Endothelial cell of umbilical vein (primary cell): ENCODE results near the gene DNHD1. TPM values are rescaled to one million over a fixed set of nuclear protein-coding genes. Genes with fewer than 3 reads are reported as not detected.

ENCODE experiments used
- BruUV-seq: library from RNA; stranded (reverse); fragments of 400-500 nt; replicated peaks from 2 replicates; lab custom pipeline; 2021; lab: Mats Ljungman, UMichigan
- CTCF ChIA-PET: fragments of 300-600, 350-600 bp; sonication (Branson Sonifier 250); formaldehyde crosslinking; loops from one replicate; lab custom pipeline; 2021; ENCODE audit warnings: antibody characterized with exemption, inconsistent platforms; lab: Charles Lee
- POLR2A ChIA-PET: fragments of 300-600, 350-600 bp; sonication (Branson Sonifier 250); formaldehyde crosslinking; loops from one replicate; lab custom pipeline; 2021; ENCODE audit warnings: antibody characterized with exemption, inconsistent platforms; lab: Charles Lee
- DNase-seq: peaks from one replicate; pipeline ENCODE4 v3.0.0-alpha.2; 2011; ENCODE audit warnings: low read depth, low spot score
- FAIRE-seq: peaks from 2 replicates; lab custom pipeline; 2011; peaks lifted over from hg19 to GRCh38; lab: Jason Lieb, UNC
- H2AFZ ChIP-seq: 2 replicates; pipeline ENCODE4 v1.6.0; 2012; ENCODE audit warnings: low read depth, low read length, control low read depth, inconsistent platforms
- H3K27ac ChIP-seq: 2 replicates; pipeline ENCODE4 v1.5.1; 2011; ENCODE audit warnings: low read depth, mild to moderate bottlenecking, control low read depth, low read length, moderate library complexity; ENCODE audit not compliant: insufficient read depth
- H3K27me3 ChIP-seq, 2 experiments: 2 replicates each; pipeline versions ENCODE4 v1.6.0 to v1.6.1; 2011; ENCODE audit warnings: low read length in 2 of 2, mixed read lengths in 1 of 2; ENCODE audit not compliant: control insufficient read depth in 2 of 2, insufficient read depth in 2 of 2
- H3K36me3 ChIP-seq, 2 experiments: 2 replicates in 1 of 2; 3 replicates in 1 of 2; pipeline ENCODE4 v1.5.1; 2011; ENCODE audit warnings: low read length in 2 of 2, mild to moderate bottlenecking in 1 of 2, moderate library complexity in 1 of 2; ENCODE audit not compliant: control insufficient read depth in 2 of 2, insufficient read depth in 2 of 2; ENCODE audit errors: extremely low read depth in 1 of 2
- H3K4me1 ChIP-seq: 3 replicates; pipeline ENCODE4 v1.5.1; 2011; ENCODE audit warnings: mild to moderate bottlenecking, low read length; ENCODE audit not compliant: control insufficient read depth, insufficient read depth; ENCODE audit errors: extremely low read depth
- H3K4me2 ChIP-seq: 2 replicates; pipeline ENCODE4 v1.6.1; 2011; ENCODE audit warnings: low read length, control low read depth, mixed read lengths; ENCODE audit not compliant: insufficient read depth
- H3K4me3 ChIP-seq, 3 experiments: fragments of 200-600 bp in 1 of 3; sonication (generic), shearing (Covaris generic) in 1 of 3; replicated peaks in 1 of 3; 2 replicates each; pipeline ENCODE4 v1.5.1; 2011 to 2016; ENCODE audit warnings: control low read depth in 3 of 3, low read length in 3 of 3, mild to moderate bottlenecking in 2 of 3, inconsistent platforms in 1 of 3, low read depth in 1 of 3, moderate library complexity in 1 of 3; ENCODE audit not compliant: insufficient read depth in 1 of 3
- H3K79me2 ChIP-seq: 2 replicates; pipeline ENCODE4 v1.6.0; 2012; ENCODE audit warnings: low read length, inconsistent platforms; ENCODE audit not compliant: control insufficient read depth, insufficient read depth
- H3K9ac ChIP-seq: replicated peaks from 2 replicates; pipeline ENCODE3; 2011; ENCODE audit warnings: low read length, control low read depth; ENCODE audit not compliant: insufficient read depth; ENCODE audit errors: extremely low read depth
- H3K9me1 ChIP-seq: replicated peaks from 3 replicates; pipeline ENCODE4 v1.6.0; 2011; ENCODE audit warnings: mild to moderate bottlenecking, low read length; ENCODE audit not compliant: control insufficient read depth, insufficient read depth; ENCODE audit errors: extremely low read depth
- H3K9me3 ChIP-seq: replicated peaks from 2 replicates; pipeline ENCODE4 v1.5.1; 2012; ENCODE audit warnings: low read length, inconsistent platforms; ENCODE audit not compliant: control insufficient read depth, insufficient read depth
- H4K20me1 ChIP-seq: replicated peaks from 2 replicates; pipeline ENCODE3; 2011; ENCODE audit warnings: mild to moderate bottlenecking, low read length; ENCODE audit not compliant: control insufficient read depth, insufficient read depth; ENCODE audit errors: extremely low read depth
- CTCF ChIP-seq, 2 donors: IDR thresholded peaks; 1 replicate in 1 of 2; 2 replicates in 1 of 2; pipeline ENCODE4 v1.5.1; 2011; ENCODE audit warnings: low read length in 2 of 2, mild to moderate bottlenecking in 2 of 2, moderate library complexity in 2 of 2, control low read depth in 1 of 2, inconsistent platforms in 1 of 2, low read depth in 1 of 2; ENCODE audit not compliant: insufficient read depth in 1 of 2; ENCODE audit errors: extremely low read depth in 1 of 2
- EZH2 ChIP-seq: IDR thresholded peaks from 2 replicates; pipeline ENCODE4 v1.6.1; 2012; ENCODE audit warnings: borderline replicate concordance, low read depth, mild to moderate bottlenecking, moderate library complexity, low read length, inconsistent platforms; ENCODE audit not compliant: severe bottlenecking
- FOS ChIP-seq: IDR thresholded peaks from 2 replicates; pipeline ENCODE4 v1.6.1; 2011; ENCODE audit warnings: mild to moderate bottlenecking, low read length, moderate library complexity, borderline replicate concordance; ENCODE audit not compliant: insufficient read depth
- GATA2 ChIP-seq: IDR thresholded peaks from 2 replicates; pipeline ENCODE4 v1.7.0; 2011; ENCODE audit warnings: low read depth, mild to moderate bottlenecking, moderate library complexity, mixed read lengths, low read length; ENCODE audit not compliant: insufficient read length, insufficient read depth
- JUN ChIP-seq: IDR thresholded peaks from 2 replicates; pipeline ENCODE4 v1.6.1; 2011; ENCODE audit warnings: borderline replicate concordance, low read depth; ENCODE audit not compliant: insufficient read length, insufficient read depth
- MAX ChIP-seq: IDR thresholded peaks from 2 replicates; pipeline ENCODE4 v1.6.1; 2011; ENCODE audit not compliant: insufficient read depth, insufficient read length
- MYC ChIP-seq: IDR thresholded peaks from one replicate; pipeline ENCODE4 v1.6.1; 2011; ENCODE audit warnings: mild to moderate bottlenecking, low read depth, low read length
- POLR2A ChIP-seq: IDR thresholded peaks from 2 replicates; pipeline ENCODE4 v1.6.1; 2012; ENCODE audit warnings: low read depth, mild to moderate bottlenecking, control low read depth, low read length
- POLR2AphosphoS5 ChIP-seq: IDR thresholded peaks from 2 replicates; pipeline ENCODE4 v1.6.1; 2012; ENCODE audit warnings: low read depth, mild to moderate bottlenecking, control low read depth, low read length, moderate library complexity; ENCODE audit not compliant: insufficient read depth
- dilution Hi-C: fragments of 300-500 bp; cut with MboI; formaldehyde crosslinking; loops from one replicate; pipeline ENCODE4 v1.15.0; 2019; ENCODE audit warnings: low sequenced_read_pairs; ENCODE audit not compliant: extremely low pct_ligation_motif_present
- intact Hi-C: fragments of 100-400 bp; cut with micrococcal nuclease; formaldehyde crosslinking; loops from one replicate; pipeline ENCODE4 v1.10.0; 2022
- polyA plus RNA-seq, 4 experiments: library from polyadenylated mRNA; depleted of rRNA in 3 of 4; stranded (reverse) in 3 of 4; unstranded in 1 of 4; fragments of >200 nt; gene quantifications; 2 replicates each; pipeline versions ENCODE4 v1.2.1 to v1.2.3, GENCODE V29; 2011 to 2012; ENCODE audit warnings: missing spikeins in 1 of 4
- total RNA-seq: library from RNA; stranded (reverse); gene quantifications from 2 replicates; pipeline ENCODE4 v1.2.3, GENCODE V29; 2021

The DNHD1 gene
- total and polyA plus RNA-seq, 2 donors (not counting 3 experiments of a cell fraction or from before 2014, with no cell fraction given): 3.7 to 8.6 TPM

GRCh38 chr11:6531267-6531752 is 34.2 kb downstream of the DNHD1 start:
- H3K9me1 ChIP-seq: no peaks in the 10 kb centered on the region
- intact Hi-C loops (loop anchor here (1.0 to 2.0 kb wide), 8 partner anchors 45 to 226 kb away; partner anchors contain the start of gene MRPL17), dilution Hi-C loops (no loop called here)
- H3K9me3 ChIP-seq: no peaks in the 10 kb centered on the region
- peaks cover 0 to 2% of the 10 kb centered on the region in 2 experiments for H3K36me3 ChIP-seq
- CTCF ChIA-PET: interaction anchor here (0.6 to 6.7 kb wide), 72 partner anchors 9 to 228 kb away, joined by 3 to 122 read pairs (median 6); partner anchors contain the start of genes APBB1, ARFIP2, DCHS1 and ILK
- no peaks in the 10 kb centered on the region for H3K79me2 ChIP-seq
- H4K20me1 ChIP-seq: no peaks in the 10 kb centered on the region
- FAIRE-seq (peak; percentile 87), DNase-seq (peak; percentile 75)
- no peak overlapping the region for H3K27ac ChIP-seq
- no peak overlapping the region for H3K4me2 ChIP-seq
- BruUV-seq: no TSS peak
- H3K27me3 ChIP-seq: no peaks in the 10 kb centered on the region
- no peak overlapping the region for H3K9ac ChIP-seq
- no peak overlapping the region for H2AFZ ChIP-seq
- H3K4me3 ChIP-seq: no peak overlapping the region
- H3K4me1 ChIP-seq: no peaks in the 10 kb centered on the region
- TF ChIP-seq GATA2 (no peak), CTCF (IDR thresholded peaks at IDR 0.05; ENCODE audit: extremely low read depth in 1 of 2, insufficient read depth in 1 of 2, low read depth in 1 of 2, low read length in 2 of 2) (peak; percentile 63 to 70), FOS (no peak), POLR2AphosphoS5 (no peak)
- POLR2A ChIA-PET: interaction anchor here (1.1 to 1.6 kb wide), 2 partner anchors 75 to 152 kb away, joined by 3 to 5 read pairs; partner anchors contain the start of gene MRPL17

- no peaks in the 10 kb centered on the region for H4K20me1 ChIP-seq
- BruUV-seq: no TSS peak
- no peaks in the 10 kb centered on the region for H3K79me2 ChIP-seq
- no peaks in the 10 kb centered on the region for H3K4me1 ChIP-seq
- H3K27me3 ChIP-seq: no peaks in the 10 kb centered on the region
- no peak overlapping the region for H2AFZ ChIP-seq
- H3K27ac ChIP-seq: no peak overlapping the region
- H3K9me1 ChIP-seq: no peaks in the 10 kb centered on the region
- ChIA-PET CTCF (interaction anchor here (1.0 kb wide), 1 partner anchor 219 kb away, joined by 3 read pairs; no protein-coding TSS in a partner anchor), POLR2A (no interaction called here)
- no peak for TF ChIP-seq POLR2A
- no peak for TF ChIP-seq GATA2
- TF ChIP-seq MYC: no peak
- no peak for TF ChIP-seq EZH2
- TF ChIP-seq CTCF (IDR thresholded peaks at IDR 0.05; ENCODE audit: extremely low read depth in 1 of 2, insufficient read depth in 1 of 2, low read depth in 1 of 2, low read length in 2 of 2): no peak
- TF ChIP-seq JUN: no peak
- TF ChIP-seq FOS: no peak
- no peak for TF ChIP-seq POLR2AphosphoS5
- no peak for TF ChIP-seq MAX
- dilution Hi-C loops (no loop called here), intact Hi-C loops (no loop called here)
- no peaks in the 10 kb centered on the region for H3K9me3 ChIP-seq
- no peak overlapping the region for H3K4me2 ChIP-seq
- H3K9ac ChIP-seq: no peak overlapping the region
- DNase-seq (no peak), FAIRE-seq (no peak)
- no peaks in the 10 kb centered on the region for H3K36me3 ChIP-seq
- no peak overlapping the region for H3K4me3 ChIP-seq
Observed at GRCh38 chr11:6538456-6538855, 41.4 kb downstream of the DNHD1 start.
